GM12865 (cell line): ENCODE measurements around the gene TMC1.
A peak's percentile ranks its signal among the peaks of the same experiment; 100 is the strongest.

Experiments used
- DNase-seq: peaks from one replicate; pipeline ENCODE4 v3.0.0; 2010; ENCODE audit warnings: low read depth
- H3K4me3 ChIP-seq: 2 replicates; pipeline ENCODE4 v1.5.1; 2011; ENCODE audit warnings: mild to moderate bottlenecking, low read depth, low read length, control low read depth
- TF ChIP-seq, protein P1 (sequence below): IDR thresholded peaks from 2 replicates; pipeline ENCODE4 v1.5.1; 2011; ENCODE audit warnings: low read length, control low read depth, low read depth, inconsistent platforms; ENCODE audit not compliant: insufficient read depth; ENCODE audit errors: missing control alignments

The TMC1 gene

DNA sequence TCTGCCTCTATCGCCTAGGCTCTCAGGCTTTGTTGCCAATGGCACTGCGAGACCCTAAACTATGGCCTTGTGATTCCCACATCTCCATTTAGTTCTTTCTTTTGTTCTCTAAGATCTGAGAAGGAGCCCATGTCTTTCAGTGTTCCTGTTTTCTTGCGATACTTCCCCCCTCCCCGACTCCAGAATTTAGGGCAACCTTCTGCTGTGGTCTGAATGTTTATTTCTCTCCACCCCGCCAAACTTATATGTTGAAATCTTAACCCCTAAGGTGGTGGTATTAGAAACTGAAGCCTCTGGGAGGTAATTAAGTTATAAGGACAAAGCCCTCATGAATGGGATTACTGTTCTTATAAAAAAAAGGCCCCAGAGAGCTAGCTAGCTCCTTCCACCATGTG, 6.4 kb downstream of the TMC1 start:
- no peak for DNase-seq
- TF ChIP-seq, protein P1, sequence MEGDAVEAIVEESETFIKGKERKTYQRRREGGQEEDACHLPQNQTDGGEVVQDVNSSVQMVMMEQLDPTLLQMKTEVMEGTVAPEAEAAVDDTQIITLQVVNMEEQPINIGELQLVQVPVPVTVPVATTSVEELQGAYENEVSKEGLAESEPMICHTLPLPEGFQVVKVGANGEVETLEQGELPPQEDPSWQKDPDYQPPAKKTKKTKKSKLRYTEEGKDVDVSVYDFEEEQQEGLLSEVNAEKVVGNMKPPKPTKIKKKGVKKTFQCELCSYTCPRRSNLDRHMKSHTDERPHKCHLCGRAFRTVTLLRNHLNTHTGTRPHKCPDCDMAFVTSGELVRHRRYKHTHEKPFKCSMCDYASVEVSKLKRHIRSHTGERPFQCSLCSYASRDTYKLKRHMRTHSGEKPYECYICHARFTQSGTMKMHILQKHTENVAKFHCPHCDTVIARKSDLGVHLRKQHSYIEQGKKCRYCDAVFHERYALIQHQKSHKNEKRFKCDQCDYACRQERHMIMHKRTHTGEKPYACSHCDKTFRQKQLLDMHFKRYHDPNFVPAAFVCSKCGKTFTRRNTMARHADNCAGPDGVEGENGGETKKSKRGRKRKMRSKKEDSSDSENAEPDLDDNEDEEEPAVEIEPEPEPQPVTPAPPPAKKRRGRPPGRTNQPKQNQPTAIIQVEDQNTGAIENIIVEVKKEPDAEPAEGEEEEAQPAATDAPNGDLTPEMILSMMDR = no peak
- peak overlapping the region; percentile 47 for H3K4me3 ChIP-seq

DNA sequence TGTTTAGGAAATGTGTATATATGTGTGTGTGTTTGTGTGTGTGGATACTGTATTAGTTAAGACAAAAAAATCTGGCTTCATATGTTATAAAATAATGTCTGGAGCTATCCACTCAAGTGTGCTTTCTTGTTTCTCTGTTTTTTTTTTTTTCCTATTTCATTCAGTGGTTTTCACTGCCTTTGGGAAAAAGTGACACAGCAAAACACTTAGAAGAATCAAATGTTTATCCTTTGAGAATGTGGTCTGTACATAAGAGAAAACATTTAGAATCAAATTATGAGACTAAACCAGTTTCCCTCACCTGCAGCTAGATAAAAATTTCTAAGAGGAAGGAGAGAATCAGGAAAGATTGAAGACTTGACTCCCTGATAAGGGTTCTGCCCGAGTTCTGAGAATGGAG, 8.1 kb downstream of the TMC1 start:
- DNase-seq = no peak
- TF ChIP-seq, protein P1 = no peak
- H3K4me3 ChIP-seq = no peak overlapping the region

DNA sequence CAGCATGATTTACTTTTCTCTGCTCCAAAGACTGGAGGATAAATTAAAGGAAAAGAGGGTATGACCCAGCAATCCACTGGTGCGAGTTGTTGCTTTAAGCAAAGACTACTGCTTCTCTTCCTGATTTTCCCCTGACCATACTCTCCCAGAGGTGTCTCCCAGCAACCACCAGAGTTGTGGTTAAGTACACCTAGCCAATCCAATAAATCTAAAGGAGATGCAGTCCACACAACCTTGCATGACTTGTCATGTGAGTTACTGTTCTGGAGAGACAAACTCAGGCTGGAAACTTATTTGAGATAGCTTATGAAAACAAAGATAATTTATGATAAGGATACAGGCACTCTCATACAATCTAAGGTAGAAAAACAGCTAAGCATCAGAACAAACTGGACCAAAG, 11.9 kb downstream of the TMC1 start:
- DNase-seq = no peak
- TF ChIP-seq, protein P1 = no peak
- H3K4me3 ChIP-seq = no peak overlapping the region

DNA sequence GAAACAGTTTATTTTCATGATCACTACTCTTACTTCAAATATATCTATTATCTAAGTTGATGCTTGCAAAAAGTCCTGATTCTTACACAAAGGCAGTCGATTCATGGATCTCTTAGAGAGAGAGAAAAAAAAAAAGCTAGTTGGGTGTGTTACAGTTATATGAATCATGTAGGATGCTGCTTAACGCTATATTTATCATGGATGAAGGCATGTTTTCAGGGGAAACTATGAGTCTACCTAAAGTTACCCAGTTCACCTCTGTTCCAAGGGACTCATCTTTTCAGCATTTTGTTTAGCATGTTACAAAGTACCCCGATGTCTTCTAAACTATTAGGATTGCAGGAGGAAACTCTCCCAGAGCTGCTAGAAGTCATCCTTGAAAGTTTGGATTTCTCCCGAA, 13.5 kb downstream of the TMC1 start:
- TF ChIP-seq, protein P1 = no peak
- DNase-seq = no peak
- H3K4me3 ChIP-seq = no peak overlapping the region

DNA sequence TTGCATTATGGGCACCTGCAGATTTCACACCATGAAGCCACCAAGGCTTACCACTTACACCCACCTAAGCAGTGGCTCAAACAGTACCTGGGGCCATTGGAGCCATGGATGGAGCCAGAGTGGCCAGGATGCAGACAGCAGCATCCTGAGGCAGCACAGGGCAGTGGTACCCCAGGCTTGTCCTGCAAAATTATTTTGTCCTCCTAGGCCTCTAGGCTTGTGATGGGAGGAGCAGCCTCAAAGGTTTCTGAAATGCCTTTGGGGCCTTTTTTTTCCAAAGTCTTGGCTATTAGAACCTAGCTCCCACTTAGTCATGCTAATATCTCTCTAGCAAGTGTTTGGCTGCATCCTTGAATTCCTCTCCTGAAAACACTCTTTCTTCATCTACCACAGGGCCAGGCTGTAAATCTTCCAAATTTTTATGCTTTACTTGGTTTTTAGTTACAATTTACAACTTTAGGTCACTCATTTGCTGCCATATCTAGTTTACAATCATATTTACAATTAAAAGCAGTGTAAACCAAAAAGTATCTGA, 15.7 kb downstream of the TMC1 start:
- no peak overlapping the region for H3K4me3 ChIP-seq
- DNase-seq = no peak
- TF ChIP-seq, protein P1 = no peak

DNA sequence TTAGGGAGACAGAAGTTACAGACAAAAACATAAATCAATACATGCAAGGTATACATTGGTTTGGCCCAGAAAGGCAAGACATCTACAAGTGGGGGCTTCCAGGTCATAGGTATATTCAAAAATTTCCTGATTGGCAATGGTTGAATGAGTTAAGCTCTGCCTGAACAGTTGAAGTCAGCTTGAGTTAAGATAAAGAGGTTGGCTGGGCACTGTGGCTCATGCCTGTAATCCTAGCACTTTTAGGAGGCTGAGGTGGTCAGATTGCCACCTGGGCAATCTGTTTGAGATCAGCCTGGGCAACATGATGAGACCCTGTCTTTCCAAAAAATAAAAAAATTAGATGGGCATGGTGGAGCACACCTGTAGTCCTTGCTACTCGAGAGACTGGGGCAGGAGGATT, 16.3 kb downstream of the TMC1 start:
- no peak for DNase-seq
- no peak overlapping the region for H3K4me3 ChIP-seq
- TF ChIP-seq, protein P1 = no peak

DNA sequence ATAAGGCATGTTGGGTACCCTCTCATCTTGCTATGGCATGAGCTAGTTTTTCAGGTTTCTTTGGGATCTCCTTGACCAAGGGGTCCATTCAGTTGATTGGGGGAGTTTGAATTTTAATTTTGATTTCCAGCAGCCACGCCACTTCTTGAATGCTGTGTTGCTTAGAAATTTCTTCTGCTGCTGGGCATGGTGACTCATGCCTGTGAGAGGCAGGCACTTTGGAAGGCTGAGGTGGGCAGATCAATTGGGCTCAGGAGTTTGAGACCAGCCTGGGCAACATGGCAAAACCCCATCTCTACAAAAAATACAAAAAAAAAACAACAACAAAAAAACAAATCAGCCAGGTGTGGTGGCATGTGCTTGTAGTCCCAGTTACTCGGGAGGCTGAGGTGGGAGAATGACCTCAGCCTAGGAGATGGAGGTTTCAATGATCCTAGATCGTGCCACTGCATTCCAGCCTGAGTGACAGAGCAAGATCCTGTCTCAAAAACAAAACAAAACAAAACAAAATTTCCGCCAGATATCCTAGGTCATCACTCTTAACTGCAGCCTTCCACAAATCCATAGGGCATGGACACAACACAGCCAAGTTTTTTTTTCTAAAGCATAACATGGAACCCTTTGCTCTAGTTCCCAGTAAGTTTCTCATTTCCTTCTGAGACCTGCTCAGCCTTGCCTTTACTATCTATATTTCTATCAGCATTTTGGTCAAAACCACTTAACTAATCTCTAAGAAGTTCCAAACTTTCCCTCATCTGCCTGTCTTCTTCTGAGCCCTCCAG, 17.7 kb downstream of the TMC1 start:
- TF ChIP-seq, protein P1 = no peak
- DNase-seq = no peak
- H3K4me3 ChIP-seq = no peak overlapping the region
